GM21723 (cell line): ENCODE results near the gene DNAI4.
"Not testable (repeated sequence)": the region's sequence is repeated elsewhere in the genome, so short reads cannot be mapped to it uniquely, and the experiment has no call there.

ENCODE experiments used
- ATAC-seq: cut with Tn5 transposase; IDR thresholded peaks from one replicate; pipeline ENCODE4 v1.9.1; 2021; ENCODE audit warnings: mild to moderate bottlenecking, moderate library complexity; ENCODE audit not compliant: unreplicated experiment

Gene DNAI4

DNA sequence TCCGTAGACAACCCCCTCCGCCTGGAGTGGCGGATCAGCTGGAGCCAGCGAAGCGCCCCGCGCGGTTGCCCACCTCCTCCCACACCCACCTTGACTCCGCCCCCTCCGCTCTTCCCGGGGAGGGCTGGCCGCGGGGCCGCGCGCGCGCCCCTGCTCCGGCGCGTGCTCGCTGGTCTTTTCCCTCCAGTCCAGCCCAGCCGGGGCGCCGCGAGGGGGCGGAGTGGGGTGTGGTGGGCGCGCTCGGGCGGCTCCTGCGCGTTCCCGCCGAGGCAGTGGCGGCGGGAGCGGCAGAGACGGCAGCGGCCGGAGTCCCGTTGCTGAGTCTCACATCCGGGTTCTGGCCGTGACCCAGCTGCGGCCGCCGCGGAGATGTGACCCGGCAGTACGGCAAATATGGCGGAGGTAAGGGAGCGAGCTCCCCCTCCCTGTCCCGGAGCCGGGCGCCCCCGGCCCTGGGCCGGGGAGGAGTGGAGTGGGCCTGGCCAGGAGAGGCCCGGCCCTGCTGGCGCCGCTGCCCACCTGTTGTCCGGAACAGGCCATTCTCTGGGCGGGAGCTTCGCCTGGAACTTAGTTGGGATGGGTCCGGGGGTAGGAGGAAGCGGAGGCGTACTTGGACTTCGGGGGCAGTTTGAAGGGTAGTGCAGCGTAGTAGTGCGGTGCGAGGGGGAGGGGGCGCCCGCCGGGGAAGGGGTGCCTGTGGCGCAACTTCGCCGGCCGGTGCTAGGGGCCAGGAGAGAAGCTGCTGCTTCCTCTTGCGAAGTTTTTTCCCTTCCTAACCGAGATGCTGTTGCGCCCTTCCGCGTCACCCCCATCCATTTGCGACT, 5.6 kb upstream of the DNAI4 start:
- ATAC-seq = peak; percentile 67

- ATAC-seq = no peak
Observed at GRCh38 chr1:66929691-66929998, 5.0 kb upstream of the DNAI4 start.

GRCh38 chr1:66929146-66929688, 4.6 kb upstream of the DNAI4 start:
- ATAC-seq = no peak

GRCh38 chr1:66927528-66927927, 2.9 kb upstream of the DNAI4 start:
- no peak for ATAC-seq

DNA sequence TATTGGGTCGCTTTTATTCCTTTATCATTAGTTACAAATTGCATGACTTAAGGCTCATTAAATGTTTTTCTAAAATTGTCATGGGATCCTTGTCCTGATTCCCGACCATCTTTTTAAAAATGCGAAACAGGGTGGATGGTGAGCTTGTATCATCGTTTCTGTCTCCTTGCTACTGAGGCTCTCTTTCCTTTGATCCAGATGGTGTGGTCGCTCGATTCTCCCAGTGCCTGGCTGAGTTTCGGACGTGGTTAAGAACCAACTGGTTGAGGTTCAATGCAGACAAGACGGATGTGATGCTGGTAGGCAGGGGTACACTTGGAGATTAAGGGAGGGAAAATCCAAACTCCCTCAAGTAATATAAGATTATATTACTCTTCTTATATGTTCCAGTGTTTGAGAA, 1.3 kb upstream of the DNAI4 start:
- no peak for ATAC-seq

DNA sequence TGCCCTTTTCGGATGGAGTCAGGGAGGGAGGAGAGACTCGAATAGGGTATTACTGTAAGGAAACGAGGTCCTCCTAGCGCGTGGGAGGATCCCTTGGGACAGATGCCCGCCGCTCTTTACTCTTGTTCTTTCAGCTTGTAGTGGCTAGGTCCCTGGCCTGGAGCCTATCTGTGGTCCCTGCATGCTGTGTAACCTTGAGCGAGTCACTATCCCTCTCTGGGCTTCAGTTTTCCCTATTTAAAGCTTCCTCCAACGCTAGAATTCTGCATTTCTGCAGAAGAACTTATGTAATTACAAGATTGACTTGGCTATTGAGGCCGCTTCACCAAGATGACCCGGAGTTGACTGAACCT, 878 bp upstream of the DNAI4 start:
- peak; percentile 1 for ATAC-seq

- no peak for ATAC-seq
Observed at GRCh38 chr1:66920543-66920942, 4.1 kb downstream of the DNAI4 start.

DNA sequence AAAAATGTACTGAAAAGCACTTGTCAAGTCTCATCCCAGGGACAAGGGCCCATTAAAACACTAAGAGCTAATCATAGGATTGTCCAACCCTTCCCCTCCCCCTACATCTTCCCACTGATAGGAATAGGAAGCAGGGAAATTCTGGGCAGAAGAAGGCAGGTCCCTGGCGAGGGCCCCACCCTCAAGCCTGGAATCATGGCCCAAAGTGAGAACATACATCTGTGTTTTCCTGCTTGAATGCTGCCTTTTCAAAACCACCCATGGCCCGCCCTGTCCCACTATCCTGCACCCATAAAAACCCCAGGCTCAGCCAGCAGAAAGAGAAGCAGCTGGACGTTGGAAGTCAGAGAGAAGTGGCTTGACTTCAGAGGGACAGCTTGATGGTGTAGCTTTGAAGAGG, 4.8 kb downstream of the DNAI4 start:
- ATAC-seq = no peak

DNA sequence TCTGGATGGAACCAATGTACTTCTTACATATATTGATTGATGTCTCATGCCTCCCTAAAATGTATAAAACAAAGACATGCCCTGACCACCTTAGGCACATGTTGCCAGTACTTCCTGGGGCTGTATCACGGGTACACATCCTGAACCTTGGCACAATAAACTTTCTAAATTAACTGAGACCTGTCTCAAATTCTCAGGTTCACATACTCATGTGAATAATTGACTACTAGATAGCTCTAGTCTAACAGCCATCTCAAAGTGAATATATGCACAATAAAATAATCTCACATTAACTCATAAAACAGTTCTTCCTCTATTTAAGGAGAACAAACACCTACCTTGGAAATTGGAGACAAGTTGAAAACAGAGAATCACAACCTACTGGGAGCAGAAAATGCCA, 5.6 kb downstream of the DNAI4 start:
- no peak for ATAC-seq

DNA sequence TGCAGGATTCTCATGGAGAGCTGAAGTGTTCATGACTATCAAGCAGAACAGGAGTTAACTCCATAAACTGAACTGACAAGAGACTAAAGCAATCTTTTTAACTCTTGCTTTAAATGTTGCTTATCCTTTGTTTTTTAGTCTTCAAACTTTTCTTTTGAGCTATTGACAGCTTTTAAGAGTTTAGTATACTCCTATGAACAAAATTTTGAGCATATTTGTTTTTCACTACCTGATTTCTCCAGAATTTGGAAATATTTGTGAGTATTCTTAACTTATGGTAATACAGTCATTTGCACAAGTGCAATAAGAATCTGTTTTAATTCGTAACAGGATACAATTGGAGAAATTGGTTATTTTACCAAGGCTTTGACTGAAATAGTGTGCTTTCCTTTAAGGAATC, 7.2 kb downstream of the DNAI4 start:
- ATAC-seq = no peak

- ATAC-seq = no peak
Observed at GRCh38 chr1:66916320-66916719, 8.3 kb downstream of the DNAI4 start.

DNA sequence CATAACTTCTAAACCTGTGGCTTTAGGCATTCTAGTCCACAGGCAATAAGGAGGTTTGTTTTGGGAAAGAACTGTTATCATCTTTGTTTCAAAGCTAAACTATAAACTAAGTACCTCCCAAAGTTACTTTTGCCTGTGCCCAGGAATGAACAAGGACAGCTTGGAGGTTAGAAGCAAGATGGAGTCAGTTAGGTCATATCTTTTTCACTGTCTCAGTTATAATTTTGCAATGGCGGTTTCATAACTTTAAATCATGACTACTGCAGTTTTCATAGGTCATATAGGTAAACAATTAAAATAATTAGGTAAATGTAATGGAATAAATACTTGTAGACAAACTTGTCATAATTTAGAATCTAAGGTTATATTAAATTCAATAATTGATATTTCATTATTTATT, 9.5 kb downstream of the DNAI4 start:
- not testable (repeated sequence) for ATAC-seq

- no peak for ATAC-seq
Observed at GRCh38 chr1:66893712-66894111, 30.9 kb downstream of the DNAI4 start.

- ATAC-seq = no peak
Observed at GRCh38 chr1:66890621-66891020, 34.0 kb downstream of the DNAI4 start.

GRCh38 chr1:66889030-66889429, 35.6 kb downstream of the DNAI4 start:
- no peak for ATAC-seq

GRCh38 chr1:66876664-66877063, 48.0 kb downstream of the DNAI4 start:
- ATAC-seq = no peak

DNA sequence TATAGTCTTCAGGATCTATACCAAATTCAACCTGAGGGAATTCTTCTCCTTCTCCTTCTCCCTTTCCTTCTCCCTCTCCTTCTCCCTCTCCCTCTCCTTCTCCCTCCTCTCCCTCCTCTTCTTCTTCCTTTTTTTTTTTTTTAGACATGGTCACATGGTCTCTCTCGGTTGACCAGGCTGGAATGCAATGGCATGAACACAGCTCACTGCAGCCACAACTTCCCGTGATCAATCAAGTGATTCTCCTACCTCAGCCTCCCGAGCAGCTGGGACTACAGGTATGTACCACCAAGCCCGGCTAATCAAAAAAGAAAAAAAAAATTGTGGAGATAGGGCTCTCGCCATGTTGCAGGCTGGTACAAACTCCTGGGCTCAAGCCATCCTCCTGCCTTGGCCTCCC, 51.5 kb downstream of the DNAI4 start:
- no peak for ATAC-seq

GRCh38 chr1:66872024-66872423, 52.6 kb downstream of the DNAI4 start:
- not testable (repeated sequence) for ATAC-seq

GRCh38 chr1:66867501-66867900, 57.2 kb downstream of the DNAI4 start:
- ATAC-seq = no peak

GRCh38 chr1:66860529-66860928, 64.1 kb downstream of the DNAI4 start:
- ATAC-seq = no peak

- ATAC-seq = no peak
Observed at GRCh38 chr1:66853379-66853778, 71.3 kb downstream of the DNAI4 start.

DNA sequence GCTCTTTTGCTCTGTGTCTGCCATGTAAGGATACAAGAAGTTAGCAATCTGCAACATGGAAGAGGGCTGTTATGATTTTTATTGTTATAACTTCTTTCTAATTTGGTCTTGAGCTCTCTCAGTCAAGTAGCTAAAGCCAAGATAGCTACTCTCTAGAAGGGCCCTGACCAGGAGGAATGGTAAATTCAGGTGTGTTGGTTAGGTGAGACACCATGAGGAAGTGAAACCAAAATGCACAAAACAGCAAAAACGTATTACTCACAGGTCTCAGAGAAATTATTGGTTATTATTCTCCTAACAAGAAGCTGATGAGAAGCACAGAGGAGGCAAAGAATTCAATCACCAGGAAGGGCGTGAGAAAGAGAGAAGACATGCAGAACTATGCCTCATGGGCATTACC, 71.8 kb downstream of the DNAI4 start:
- no peak for ATAC-seq

- ATAC-seq = no peak
Observed at GRCh38 chr1:66850989-66851388, 73.7 kb downstream of the DNAI4 start.
